Measurements from ENCODE around the gene SH3BP2. TPM values are rescaled to one million over a fixed set of nuclear protein-coding genes. Genes with fewer than 3 reads are reported as not detected.

Gene SH3BP2
- total RNA-seq, 1 experiment from 2014 or later, result 17.4 TPM

DNA sequence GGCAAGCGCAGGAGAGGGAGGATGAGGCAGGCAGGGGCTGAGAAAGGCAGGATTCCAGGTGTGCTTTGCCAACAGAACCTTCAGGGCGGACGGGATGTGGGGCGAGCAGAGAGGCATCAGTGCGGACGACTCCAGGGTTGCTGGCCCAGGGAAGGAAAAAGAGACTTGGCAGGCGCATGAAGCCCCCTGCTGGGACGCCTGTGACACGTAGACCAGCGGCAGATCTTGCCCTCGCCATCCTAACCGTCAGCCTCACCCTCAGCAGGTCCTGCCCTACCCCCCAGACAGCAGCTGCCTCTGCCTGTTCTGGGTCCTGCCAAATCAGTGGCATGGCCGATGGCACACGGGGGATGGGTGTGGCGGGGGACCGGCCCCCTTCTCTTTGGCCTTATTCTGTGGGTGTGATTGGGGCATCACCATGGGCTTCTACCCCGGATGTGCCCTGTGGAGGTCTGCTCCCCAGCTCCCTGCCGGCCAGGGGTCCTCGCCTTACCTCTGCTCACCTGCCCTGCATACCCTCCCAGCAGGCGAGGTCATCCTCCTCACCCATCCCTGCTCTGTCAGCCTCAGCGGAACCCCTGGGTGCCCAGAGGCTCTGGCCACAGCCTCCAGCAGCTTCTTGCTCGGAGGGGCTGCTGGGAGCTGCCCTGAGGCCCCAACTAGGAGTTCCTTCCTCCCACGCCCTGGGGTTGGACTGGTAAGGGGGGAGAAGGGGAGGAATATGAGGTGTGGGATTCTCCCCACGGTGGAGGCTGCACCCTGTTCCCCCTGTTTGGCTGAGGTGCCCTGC is 2.9 kb upstream of the SH3BP2 start:
- Histone ChIP-seq H3K27ac (ENCODE audit: low read length) (no peak overlapping the region), H3F3A (ENCODE audit: low read length, unreplicated experiment) (no peaks in the 10 kb centered on the region), H3K4me2 (ENCODE audit: low read length) (no peak overlapping the region), H3K9me2 (replicated peaks; ENCODE audit: low read length) (no peaks in the 10 kb centered on the region), H3K4me1 (ENCODE audit: insufficient read depth, low read length) (peaks cover 14% of the 10 kb centered on the region), H4K20me1 (ENCODE audit: low read length) (no peaks in the 10 kb centered on the region), H3K79me2 (ENCODE audit: low read length) (no peaks in the 10 kb centered on the region), H3K36me3 (ENCODE audit: low read depth, low read length) (no peaks in the 10 kb centered on the region), H2AFZ (ENCODE audit: low read length) (no peak overlapping the region), H3K27me3 (ENCODE audit: low read length) (no peaks in the 10 kb centered on the region), H3K4me3 (ENCODE audit: low read length) (no peak overlapping the region), H3K9ac (ENCODE audit: low read length) (no peak overlapping the region), H3K9me3 (ENCODE audit: low read length) (no peaks in the 10 kb centered on the region)
- DNase-seq (no peak), ATAC-seq (no peak)
- intact Hi-C loops (cut with micrococcal nuclease), result no loop called here
- BruUV-seq (replicated peaks), result no TSS peak
- ChIA-PET POLR2A (ENCODE audit: unreplicated experiment) (no interaction called here), CTCF (no interaction called here)
- no peak for TF ChIP-seq EZH2 (IDR thresholded peaks at IDR 0.05; ENCODE audit: low read length, unreplicated experiment)
- TF ChIP-seq CTCF (conservative IDR thresholded peaks at IDR 0.05; ENCODE audit: low read depth, low read length), result no peak
- no peak for TF ChIP-seq EZH2phosphoT487 (IDR thresholded peaks at IDR 0.05; ENCODE audit: borderline replicate concordance, low read length)

DNA sequence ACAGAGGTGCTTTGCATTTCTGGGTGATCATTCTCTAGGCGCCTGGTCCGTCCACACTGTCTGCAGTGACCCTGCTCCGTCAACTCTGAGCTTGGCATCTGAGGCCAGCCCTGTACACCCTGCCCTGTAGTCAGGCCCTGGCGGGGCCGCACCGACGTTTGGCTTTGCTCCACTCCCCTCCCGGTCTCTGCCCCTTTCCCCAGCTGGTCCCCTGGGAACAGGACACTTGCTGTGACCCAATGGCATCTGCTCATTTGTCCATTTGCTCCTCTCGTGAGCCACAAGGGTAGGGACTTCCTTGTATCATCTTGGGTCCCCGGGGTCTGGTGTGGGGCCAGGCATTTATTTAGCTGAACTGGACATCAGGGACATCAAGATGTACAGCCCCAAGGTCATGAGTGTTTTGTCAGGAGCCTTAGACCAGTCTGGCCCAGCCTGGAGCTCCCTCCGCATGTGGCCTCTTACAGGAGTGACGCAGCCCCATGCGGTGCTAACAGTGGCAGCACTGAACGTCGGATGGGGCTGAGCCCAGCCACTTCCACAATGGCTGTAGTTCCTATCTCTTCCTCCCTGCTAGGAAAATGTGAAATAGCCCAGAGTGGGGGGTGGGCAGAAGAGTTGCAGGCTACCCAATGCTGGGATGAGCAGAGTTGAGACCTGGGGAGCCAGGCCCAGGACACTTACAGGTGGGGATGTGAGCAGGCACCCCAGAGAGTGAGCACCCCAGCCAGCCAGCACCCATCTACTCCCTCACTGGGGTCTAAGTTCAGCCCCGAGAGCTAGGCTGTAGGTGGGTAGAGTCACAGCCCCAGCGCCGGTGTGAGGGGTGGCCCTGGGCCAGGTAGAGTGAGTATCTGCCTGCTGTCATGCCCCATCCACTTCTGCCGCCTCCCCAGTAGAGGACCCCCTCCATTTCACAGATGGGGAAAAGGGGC is 2.0 kb upstream of the SH3BP2 start:
- Histone ChIP-seq H3K27ac (ENCODE audit: low read length) (no peak overlapping the region), H3K9me3 (ENCODE audit: low read length) (no peaks in the 10 kb centered on the region), H3K27me3 (ENCODE audit: low read length) (no peaks in the 10 kb centered on the region), H4K20me1 (ENCODE audit: low read length) (no peaks in the 10 kb centered on the region), H3K9ac (ENCODE audit: low read length) (no peak overlapping the region), H3K9me2 (replicated peaks; ENCODE audit: low read length) (no peaks in the 10 kb centered on the region), H2AFZ (ENCODE audit: low read length) (no peak overlapping the region), H3K36me3 (ENCODE audit: low read depth, low read length) (no peaks in the 10 kb centered on the region), H3K4me2 (ENCODE audit: low read length) (no peak overlapping the region), H3K4me1 (ENCODE audit: insufficient read depth, low read length) (peaks cover 15% of the 10 kb centered on the region), H3F3A (ENCODE audit: low read length, unreplicated experiment) (no peaks in the 10 kb centered on the region), H3K4me3 (ENCODE audit: low read length) (no peak overlapping the region), H3K79me2 (ENCODE audit: low read length) (no peaks in the 10 kb centered on the region)
- ChIA-PET CTCF (no interaction called here), POLR2A (ENCODE audit: unreplicated experiment) (no interaction called here)
- intact Hi-C loops (cut with micrococcal nuclease), result no loop called here
- ATAC-seq, result no peak
- BruUV-seq (replicated peaks), result no TSS peak
- DNase-seq, result no peak
- TF ChIP-seq EZH2phosphoT487 (IDR thresholded peaks at IDR 0.05; ENCODE audit: borderline replicate concordance, low read length) (no peak), EZH2 (IDR thresholded peaks at IDR 0.05; ENCODE audit: low read length, unreplicated experiment) (no peak), CTCF (conservative IDR thresholded peaks at IDR 0.05; ENCODE audit: low read depth, low read length) (no peak)

Measured in PC-3 (cell line).